ENCODE data around the gene SEMA6A. TPM values are rescaled to one million over a fixed set of nuclear protein-coding genes. Genes with fewer than 3 reads are reported as not detected.

Gene SEMA6A
- polyA plus RNA-seq, 2 of the 4 experiments (the other 2 are of a cell fraction), result 0.01 TPM; not detected in 1

GRCh38 chr5:116442931-116443551, 131.6 kb downstream of the SEMA6A start:
- FAIRE-seq (no peak), DNase-seq (ENCODE audit: low read depth in 1 of 2, low spot score in 1 of 2) (no peak), ATAC-seq (no peak)
- no peak overlapping the region for H3K27ac ChIP-seq
- no peak overlapping the region for H3K4me3 ChIP-seq
- no peak for TF ChIP-seq CEBPB (IDR thresholded peaks at IDR 0.05)
- TF ChIP-seq RARB (CRISPR knock-in tag; IDR thresholded peaks at IDR 0.05), result no peak
- TF ChIP-seq TFCP2L1 (CRISPR knock-in tag; IDR thresholded peaks at IDR 0.05), result no peak
- TF ChIP-seq ESRRA (IDR thresholded peaks at IDR 0.05; ENCODE audit: borderline replicate concordance, low read length), result no peak
- TF ChIP-seq NFE2L2 (conservative IDR thresholded peaks at IDR 0.05; ENCODE audit: low read length), result no peak
- TF ChIP-seq MYC (IDR thresholded peaks at IDR 0.05; ENCODE audit: borderline replicate concordance, low read length), result no peak
- TF ChIP-seq KDM5A (IDR thresholded peaks at IDR 0.05), result no peak
- TF ChIP-seq POLR2A (IDR thresholded peaks at IDR 0.05; ENCODE audit: low read length), result no peak
- no peak for TF ChIP-seq FOSL2 (IDR thresholded peaks at IDR 0.05)
- TF ChIP-seq FOSL2 (CRISPR knock-in tag; IDR thresholded peaks at IDR 0.05), result no peak
- TF ChIP-seq KDM1A (IDR thresholded peaks at IDR 0.05; ENCODE audit: low read depth), result no peak
- TF ChIP-seq, protein P1, sequence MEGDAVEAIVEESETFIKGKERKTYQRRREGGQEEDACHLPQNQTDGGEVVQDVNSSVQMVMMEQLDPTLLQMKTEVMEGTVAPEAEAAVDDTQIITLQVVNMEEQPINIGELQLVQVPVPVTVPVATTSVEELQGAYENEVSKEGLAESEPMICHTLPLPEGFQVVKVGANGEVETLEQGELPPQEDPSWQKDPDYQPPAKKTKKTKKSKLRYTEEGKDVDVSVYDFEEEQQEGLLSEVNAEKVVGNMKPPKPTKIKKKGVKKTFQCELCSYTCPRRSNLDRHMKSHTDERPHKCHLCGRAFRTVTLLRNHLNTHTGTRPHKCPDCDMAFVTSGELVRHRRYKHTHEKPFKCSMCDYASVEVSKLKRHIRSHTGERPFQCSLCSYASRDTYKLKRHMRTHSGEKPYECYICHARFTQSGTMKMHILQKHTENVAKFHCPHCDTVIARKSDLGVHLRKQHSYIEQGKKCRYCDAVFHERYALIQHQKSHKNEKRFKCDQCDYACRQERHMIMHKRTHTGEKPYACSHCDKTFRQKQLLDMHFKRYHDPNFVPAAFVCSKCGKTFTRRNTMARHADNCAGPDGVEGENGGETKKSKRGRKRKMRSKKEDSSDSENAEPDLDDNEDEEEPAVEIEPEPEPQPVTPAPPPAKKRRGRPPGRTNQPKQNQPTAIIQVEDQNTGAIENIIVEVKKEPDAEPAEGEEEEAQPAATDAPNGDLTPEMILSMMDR (IDR thresholded peaks at IDR 0.05), result no peak
- TF ChIP-seq EP300 (IDR thresholded peaks at IDR 0.05), result no peak
- no peak for TF ChIP-seq HDAC2 (IDR thresholded peaks at IDR 0.05)
- H3K9me3 ChIP-seq, result no peaks in the 10 kb centered on the region
- CTCF ChIA-PET, result interaction anchor here (0.6 kb wide), 1 partner anchor 716 kb away, joined by 3 read pairs; no protein-coding TSS in a partner anchor
- no peaks in the 10 kb centered on the region for H3K4me1 ChIP-seq
- POLR2A ChIA-PET, result no interaction called here
- no peak overlapping the region for H3K4me2 ChIP-seq
- WGBS (ENCODE audit: missing lambda C conversion rate), result 20% methylated on average over 3 of the region's 3 CpGs

DNA sequence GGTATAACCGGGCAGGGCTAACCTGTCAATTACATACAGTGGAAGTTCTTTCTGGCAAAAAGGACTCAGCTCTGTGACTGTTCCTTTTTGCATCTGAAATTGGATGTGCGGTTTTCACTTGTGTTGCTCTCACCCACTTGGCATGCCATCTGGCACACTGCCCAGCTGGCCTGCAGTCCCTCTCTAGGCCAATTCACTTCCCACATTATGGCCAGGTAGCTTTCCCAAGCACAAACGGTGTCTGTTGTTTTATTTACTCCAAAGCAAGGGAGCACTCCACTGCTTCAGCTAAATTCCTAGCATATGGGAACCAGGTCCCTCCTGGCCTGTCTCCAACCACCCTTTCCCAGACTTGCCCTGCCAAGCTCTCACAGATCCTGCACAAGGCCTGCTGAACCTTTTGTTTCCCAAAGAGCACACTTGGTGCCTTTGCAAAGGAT, 132.5 kb downstream of the SEMA6A start:
- Histone ChIP-seq H3K27ac (no peak overlapping the region), H3K4me1 (no peaks in the 10 kb centered on the region), H3K4me2 (no peak overlapping the region), H3K4me3 (no peak overlapping the region), H3K9me3 (no peaks in the 10 kb centered on the region)
- 56% methylated on average over 3 of the region's 3 CpGs for WGBS (ENCODE audit: missing lambda C conversion rate)
- ATAC-seq (no peak), FAIRE-seq (no peak), DNase-seq (ENCODE audit: low read depth in 1 of 2, low spot score in 1 of 2) (no peak)
- TF ChIP-seq KDM1A (IDR thresholded peaks at IDR 0.05; ENCODE audit: low read depth) (no peak), SMC3 (IDR thresholded peaks at IDR 0.05) (no peak)
- POLR2A ChIA-PET, result no interaction called here
- CTCF ChIA-PET, result interaction anchor here (1.3 to 1.7 kb wide), 2 partner anchors 9 to 19 kb away, joined by 3 to 4 read pairs; no protein-coding TSS in a partner anchor

GRCh38 chr5:116441223-116441622, 133.4 kb downstream of the SEMA6A start:
- ChIA-PET CTCF (interaction anchor here (1.3 to 1.7 kb wide), 3 partner anchors 8 to 20 kb away, joined by 3 to 4 read pairs (median 4); no protein-coding TSS in a partner anchor), POLR2A (no interaction called here)
- TF ChIP-seq PBX3 (IDR thresholded peaks at IDR 0.05) (no peak), ATOH8 (CRISPR knock-in tag; IDR thresholded peaks at IDR 0.05; ENCODE audit: low read depth) (no peak), RFX5 (IDR thresholded peaks at IDR 0.05) (no peak), HDAC2 (IDR thresholded peaks at IDR 0.05) (no peak), JUN (IDR thresholded peaks at IDR 0.05) (no peak), POLR2A (IDR thresholded peaks at IDR 0.05; ENCODE audit: low read length) (no peak), E2F6 (IDR thresholded peaks at IDR 0.05; ENCODE audit: borderline replicate concordance, low read depth) (no peak), NFE2L2 (conservative IDR thresholded peaks at IDR 0.05; ENCODE audit: low read length) (no peak), RARB (CRISPR knock-in tag; IDR thresholded peaks at IDR 0.05) (no peak), ZFP36 (IDR thresholded peaks at IDR 0.05; ENCODE audit: borderline replicate concordance, partially characterized antibody) (no peak), ZC3H11A (IDR thresholded peaks at IDR 0.05) (no peak), EP300 (IDR thresholded peaks at IDR 0.05) (no peak), REST (IDR thresholded peaks at IDR 0.05) (no peak)
- TF ChIP-seq, protein P2, sequence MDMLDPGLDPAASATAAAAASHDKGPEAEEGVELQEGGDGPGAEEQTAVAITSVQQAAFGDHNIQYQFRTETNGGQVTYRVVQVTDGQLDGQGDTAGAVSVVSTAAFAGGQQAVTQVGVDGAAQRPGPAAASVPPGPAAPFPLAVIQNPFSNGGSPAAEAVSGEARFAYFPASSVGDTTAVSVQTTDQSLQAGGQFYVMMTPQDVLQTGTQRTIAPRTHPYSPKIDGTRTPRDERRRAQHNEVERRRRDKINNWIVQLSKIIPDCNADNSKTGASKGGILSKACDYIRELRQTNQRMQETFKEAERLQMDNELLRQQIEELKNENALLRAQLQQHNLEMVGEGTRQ (IDR thresholded peaks at IDR 0.05), result no peak
- Histone ChIP-seq H3K4me2 (no peak overlapping the region), H3K4me3 (no peak overlapping the region), H3K9me3 (no peaks in the 10 kb centered on the region), H3K4me1 (no peaks in the 10 kb centered on the region), H3K27ac (no peak overlapping the region)
- 13% methylated on average over 2 of the region's 2 CpGs for WGBS (ENCODE audit: missing lambda C conversion rate)
- ATAC-seq (no peak), FAIRE-seq (no peak), DNase-seq (ENCODE audit: low read depth in 1 of 2, low spot score in 1 of 2) (no peak)

All from A549 (cell line).